Neural cell (in vitro differentiated cells): Measurements from ENCODE around the gene CPSF7. TPM values are rescaled to one million over a fixed set of nuclear protein-coding genes. Genes with fewer than 3 reads are reported as not detected.
"Not testable (repeated sequence)": the region's sequence is repeated elsewhere in the genome, so short reads cannot be mapped to it uniquely, and the experiment has no call there.

Source experiments
- H2AFZ ChIP-seq: fragments of 200-600, 300-800 bp; sonication (generic), shearing (Covaris generic); 2 replicates; pipeline ENCODE4 v1.6.0; 2014; ENCODE audit warnings: low read depth, mild to moderate bottlenecking, antibody characterized with exemption, low read length, moderate library complexity
- H3F3A ChIP-seq: fragments of 200-600 bp; shearing (Covaris generic); 2 replicates; pipeline ENCODE4 v1.6.1; 2016; ENCODE audit warnings: mild to moderate bottlenecking, moderate library complexity, mixed read lengths, antibody characterized with exemption, low read length; ENCODE audit not compliant: insufficient read depth, poor library complexity, severe bottlenecking
- H3K27ac ChIP-seq: fragments of 200-600, 300-800 bp; sonication (generic), shearing (Covaris generic); 2 replicates; pipeline ENCODE4 v1.5.1; 2014; ENCODE audit warnings: mild to moderate bottlenecking, low read length, moderate library complexity
- H3K27me3 ChIP-seq: fragments of 300-800, 200-600 bp; sonication (generic), shearing (Covaris generic); 2 replicates; pipeline ENCODE4 v1.6.0; 2014; ENCODE audit warnings: mild to moderate bottlenecking, low read depth, low read length, moderate library complexity; ENCODE audit not compliant: insufficient read depth
- H3K36me3 ChIP-seq: fragments of 300-800, 200-600 bp; sonication (generic), shearing (Covaris generic); 2 replicates; pipeline ENCODE4 v1.5.1; 2014; ENCODE audit warnings: mild to moderate bottlenecking, antibody characterized with exemption, low read length, moderate library complexity; ENCODE audit not compliant: insufficient read depth
- H3K4me2 ChIP-seq: fragments of 300-800, 200-600 bp; sonication (generic), shearing (Covaris generic); 2 replicates; pipeline ENCODE4 v1.6.0; 2014; ENCODE audit warnings: mild to moderate bottlenecking, low read length
- H3K4me3 ChIP-seq: fragments of 300-800, 200-600 bp; sonication (generic), shearing (Covaris generic); 2 replicates; pipeline ENCODE4 v1.5.1; 2014; ENCODE audit warnings: mild to moderate bottlenecking, low read length, moderate library complexity
- H3K79me2 ChIP-seq: fragments of 200-600 bp; shearing (Covaris generic); replicated peaks from 2 replicates; pipeline ENCODE4 v1.6.0; 2014; ENCODE audit warnings: mild to moderate bottlenecking, low read length, moderate library complexity; ENCODE audit not compliant: insufficient read depth
- H3K9ac ChIP-seq: fragments of 300-800, 200-600 bp; sonication (generic), shearing (Covaris generic); 2 replicates; pipeline ENCODE4 v1.6.1; 2016; ENCODE audit warnings: mild to moderate bottlenecking, low read length, mixed read lengths
- H3K9me2 ChIP-seq: fragments of 200-600 bp; shearing (Covaris generic); 2 replicates; pipeline ENCODE4 v1.6.1; 2016; ENCODE audit warnings: mild to moderate bottlenecking, low read length, mixed read lengths; ENCODE audit not compliant: insufficient read depth
- H3K9me3 ChIP-seq: fragments of 200-600, 300-800 bp; sonication (generic), shearing (Covaris generic); 2 replicates; pipeline ENCODE4 v1.6.1; 2016; ENCODE audit warnings: mild to moderate bottlenecking, mixed run types, low read length, moderate library complexity, mixed read lengths
- H4K20me1 ChIP-seq: fragments of 200-600 bp; shearing (Covaris generic); 2 replicates; pipeline ENCODE4 v1.6.1; 2016; ENCODE audit warnings: mild to moderate bottlenecking, mixed run types; ENCODE audit not compliant: insufficient read depth
- CTCF ChIP-seq: fragments of 450-650 bp; IDR thresholded peaks from 2 replicates; pipeline ENCODE4 v1.5.1; 2014; ENCODE audit warnings: antibody characterized with exemption, mild to moderate bottlenecking, moderate library complexity; ENCODE audit not compliant: poor library complexity, severe bottlenecking
- EP300 ChIP-seq: fragments of 450-650 bp; conservative IDR thresholded peaks from 2 replicates; pipeline ENCODE4 v1.6.1; 2014; ENCODE audit warnings: antibody characterized with exemption, mild to moderate bottlenecking, moderate library complexity; ENCODE audit not compliant: poor library complexity, severe bottlenecking
- EZH2 ChIP-seq: fragments of 200-600, 300-800 bp; shearing (Covaris generic), sonication (generic); IDR thresholded peaks from 2 replicates; pipeline ENCODE4 v1.6.1; 2014; ENCODE audit warnings: antibody characterized with exemption, low read length, borderline replicate concordance, mild to moderate bottlenecking; ENCODE audit not compliant: insufficient read depth, poor library complexity, severe bottlenecking
- MXI1 ChIP-seq: fragments of 450-650 bp; conservative IDR thresholded peaks from 2 replicates; pipeline ENCODE4 v1.6.1; 2014; ENCODE audit warnings: antibody characterized with exemption, mild to moderate bottlenecking; ENCODE audit not compliant: poor library complexity, severe bottlenecking
- POLR2AphosphoS5 ChIP-seq: IDR thresholded peaks from 2 replicates; pipeline ENCODE4 v1.6.1; 2012
- RAD21 ChIP-seq: fragments of 450-650 bp; conservative IDR thresholded peaks from 2 replicates; pipeline ENCODE4 v1.6.1; 2014; ENCODE audit warnings: antibody characterized with exemption, mild to moderate bottlenecking, moderate library complexity
- REST ChIP-seq: IDR thresholded peaks from 2 replicates; pipeline ENCODE4 v1.6.1; 2012; ENCODE audit warnings: borderline replicate concordance
- SMC3 ChIP-seq: fragments of 450-650 bp; conservative IDR thresholded peaks from 2 replicates; pipeline ENCODE4 v1.6.1; 2014; ENCODE audit warnings: antibody characterized with exemption, mild to moderate bottlenecking, moderate library complexity; ENCODE audit not compliant: poor library complexity
- TAF1 ChIP-seq: IDR thresholded peaks from 2 replicates; pipeline ENCODE4 v1.6.1; 2012; ENCODE audit warnings: low read depth
- polyA plus RNA-seq: library from polyadenylated mRNA; depleted of rRNA; stranded (reverse); fragments of >200 nt; gene quantifications from 2 replicates; pipeline ENCODE4 v1.2.3, GENCODE V29; 2014

The CPSF7 gene
- polyA plus RNA-seq, 1 donor from 2014 or later: 80.2 TPM

- H3F3A ChIP-seq: no peaks in the 10 kb centered on the region
- H3K27me3 ChIP-seq: no peaks in the 10 kb centered on the region
- no peaks in the 10 kb centered on the region for H3K79me2 ChIP-seq
- no peak overlapping the region for H2AFZ ChIP-seq
- no peak overlapping the region for H3K4me2 ChIP-seq
- H4K20me1 ChIP-seq: no peaks in the 10 kb centered on the region
- no peaks in the 10 kb centered on the region for H3K9me3 ChIP-seq
- no peak overlapping the region for H3K4me3 ChIP-seq
- no peaks in the 10 kb centered on the region for H3K36me3 ChIP-seq
- H3K9ac ChIP-seq: no peak overlapping the region
- no peak for TF ChIP-seq SMC3
- no peak for TF ChIP-seq EP300
- TF ChIP-seq POLR2AphosphoS5: no peak
- no peak for TF ChIP-seq RAD21
- no peak for TF ChIP-seq CTCF
- no peak for TF ChIP-seq REST
- no peak for TF ChIP-seq TAF1
- TF ChIP-seq MXI1: no peak
- TF ChIP-seq EZH2: no peak
- H3K9me2 ChIP-seq: no peaks in the 10 kb centered on the region
- no peak overlapping the region for H3K27ac ChIP-seq
These were observed 39.6 kb downstream of the CPSF7 start for GRCh38 chr11:61390161-61390560.

- Histone ChIP-seq H3K27me3 (no peaks in the 10 kb centered on the region), H3K36me3 (no peaks in the 10 kb centered on the region), H3K9me3 (no peaks in the 10 kb centered on the region), H3K4me3 (no peak overlapping the region), H4K20me1 (no peaks in the 10 kb centered on the region), H3K27ac (no peak overlapping the region), H3K79me2 (no peaks in the 10 kb centered on the region), H3K4me2 (no peak overlapping the region), H3F3A (no peaks in the 10 kb centered on the region), H3K9me2 (no peaks in the 10 kb centered on the region), H2AFZ (no peak overlapping the region), H3K9ac (no peak overlapping the region)
- no peak for TF ChIP-seq MXI1
- TF ChIP-seq SMC3: no peak
- TF ChIP-seq EP300: no peak
- TF ChIP-seq RAD21: no peak
- no peak for TF ChIP-seq POLR2AphosphoS5
- TF ChIP-seq REST: no peak
- no peak for TF ChIP-seq EZH2
- no peak for TF ChIP-seq CTCF
These were observed 45.2 kb downstream of the CPSF7 start for GRCh38 chr11:61384271-61385242.

GRCh38 chr11:61383859-61384258, 45.9 kb downstream of the CPSF7 start:
- not testable (repeated sequence) for H3K36me3 ChIP-seq, H3K27me3 ChIP-seq, H4K20me1 ChIP-seq, H3K9me3 ChIP-seq, H3K4me2 ChIP-seq, H3K27ac ChIP-seq, H3K4me3 ChIP-seq, H3F3A ChIP-seq, H3K79me2 ChIP-seq, H3K9me2 ChIP-seq, H3K9ac ChIP-seq, H2AFZ ChIP-seq
